ENCODE measurements around the gene TGFB1I1.
"Not testable (repeated sequence)": the region's sequence is repeated elsewhere in the genome, so short reads cannot be mapped to it uniquely, and the experiment has no call there.

Gene TGFB1I1

GRCh38 chr16:31439519-31439918, 32.4 kb upstream of the TGFB1I1 start:
- no peak for ATAC-seq
- Mint-ChIP-seq H3K27me3 (no peaks in the 10 kb centered on the region), H3K9me3 (no peaks in the 10 kb centered on the region), H3K4me3 (no peak overlapping the region), H3K27ac (no peak overlapping the region), H3K4me1 (peaks cover 27% of the 10 kb centered on the region), H3K36me3 (no peaks in the 10 kb centered on the region)

GRCh38 chr16:31440516-31441184, 31.3 kb upstream of the TGFB1I1 start:
- H3K36me3 Mint-ChIP-seq: no peaks in the 10 kb centered on the region
- no peak overlapping the region for H3K27ac Mint-ChIP-seq
- no peaks in the 10 kb centered on the region for H3K27me3 Mint-ChIP-seq
- no peak for ATAC-seq
- no peaks in the 10 kb centered on the region for H3K9me3 Mint-ChIP-seq
- no peak overlapping the region for H3K4me3 Mint-ChIP-seq
- peaks cover 27% of the 10 kb centered on the region for H3K4me1 Mint-ChIP-seq

- Mint-ChIP-seq H3K9me3 (peaks cover 3% of the 10 kb centered on the region), H3K27ac (no peak overlapping the region), H3K4me3 (peak overlapping the region; percentile 70), H3K4me1 (peaks cover 33% of the 10 kb centered on the region), H3K36me3 (no peaks in the 10 kb centered on the region), H3K27me3 (no peaks in the 10 kb centered on the region)
- ATAC-seq: no peak
Measured at GRCh38 chr16:31441956-31442355, 30.0 kb upstream of the TGFB1I1 start.

GRCh38 chr16:31445931-31446330, 26.0 kb upstream of the TGFB1I1 start:
- not testable (repeated sequence) for H3K4me3 Mint-ChIP-seq, H3K27me3 Mint-ChIP-seq, H3K9me3 Mint-ChIP-seq, H3K36me3 Mint-ChIP-seq, H3K27ac Mint-ChIP-seq, ATAC-seq
- peaks cover 21% of the 10 kb centered on the region for H3K4me1 Mint-ChIP-seq

GRCh38 chr16:31451201-31451600, 20.8 kb upstream of the TGFB1I1 start:
- H3K4me1 Mint-ChIP-seq: peaks cover 30% of the 10 kb centered on the region
- peaks cover 5% of the 10 kb centered on the region for H3K36me3 Mint-ChIP-seq
- no peak overlapping the region for H3K27ac Mint-ChIP-seq
- no peak for ATAC-seq
- H3K4me3 Mint-ChIP-seq: no peak overlapping the region
- H3K27me3 Mint-ChIP-seq: no peaks in the 10 kb centered on the region
- H3K9me3 Mint-ChIP-seq: no peaks in the 10 kb centered on the region

GRCh38 chr16:31451681-31452351, 20.1 kb upstream of the TGFB1I1 start:
- Mint-ChIP-seq H3K4me1 (peaks cover 33% of the 10 kb centered on the region), H3K27me3 (no peaks in the 10 kb centered on the region), H3K27ac (no peak overlapping the region), H3K36me3 (peaks cover 5% of the 10 kb centered on the region), H3K9me3 (no peaks in the 10 kb centered on the region), H3K4me3 (no peak overlapping the region)
- peak; percentile 53 for ATAC-seq

GRCh38 chr16:31452631-31453106, 19.3 kb upstream of the TGFB1I1 start:
- H3K4me1 Mint-ChIP-seq: peaks cover 40% of the 10 kb centered on the region

GRCh38 chr16:31453255-31454204, 18.4 kb upstream of the TGFB1I1 start:
- H3K9me3 Mint-ChIP-seq: no peaks in the 10 kb centered on the region
- H3K4me1 Mint-ChIP-seq: peaks cover 47% of the 10 kb centered on the region
- no peak overlapping the region for H3K4me3 Mint-ChIP-seq
- H3K27me3 Mint-ChIP-seq: no peaks in the 10 kb centered on the region
- H3K27ac Mint-ChIP-seq: no peak overlapping the region
- ATAC-seq: no peak
- H3K36me3 Mint-ChIP-seq: peaks cover 5% of the 10 kb centered on the region

More at GRCh38 chr16:31452631-31453106, 19.3 kb upstream of the TGFB1I1 start:
- ATAC-seq: no peak
- no peak overlapping the region for H3K4me3 Mint-ChIP-seq
- H3K9me3 Mint-ChIP-seq: no peaks in the 10 kb centered on the region
- H3K27ac Mint-ChIP-seq: no peak overlapping the region
- peaks cover 5% of the 10 kb centered on the region for H3K36me3 Mint-ChIP-seq
- H3K27me3 Mint-ChIP-seq: no peaks in the 10 kb centered on the region

GRCh38 chr16:31455601-31456314, 16.2 kb upstream of the TGFB1I1 start:
- Mint-ChIP-seq H3K4me1 (peaks cover 53% of the 10 kb centered on the region), H3K36me3 (peaks cover 5% of the 10 kb centered on the region), H3K4me3 (no peak overlapping the region), H3K27me3 (no peaks in the 10 kb centered on the region), H3K9me3 (no peaks in the 10 kb centered on the region), H3K27ac (peak overlapping the region; percentile 57)
- ATAC-seq: no peak

- H3K27me3 Mint-ChIP-seq: no peaks in the 10 kb centered on the region
- peaks cover 5% of the 10 kb centered on the region for H3K36me3 Mint-ChIP-seq
- ATAC-seq: no peak
- H3K4me3 Mint-ChIP-seq: no peak overlapping the region
- H3K9me3 Mint-ChIP-seq: no peaks in the 10 kb centered on the region
- H3K4me1 Mint-ChIP-seq: peaks cover 52% of the 10 kb centered on the region
- no peak overlapping the region for H3K27ac Mint-ChIP-seq
Measured at GRCh38 chr16:31456988-31457360, 15.0 kb upstream of the TGFB1I1 start.

- Mint-ChIP-seq H3K4me1 (peaks cover 57% of the 10 kb centered on the region), H3K9me3 (no peaks in the 10 kb centered on the region), H3K36me3 (peaks cover 15% of the 10 kb centered on the region), H3K27me3 (no peaks in the 10 kb centered on the region), H3K27ac (peak overlapping the region; percentile 96), H3K4me3 (peak overlapping the region; percentile 86)
- ATAC-seq: peak; percentile 2
Measured at GRCh38 chr16:31458073-31458843, 13.7 kb upstream of the TGFB1I1 start.

GRCh38 chr16:31458844-31459686, 12.9 kb upstream of the TGFB1I1 start, which contains the start of gene ARMC5:
ARMC5 (plus strand) TSS chr16:31459501; CDS start chr16:31459525, 24 bp downstream.
- Mint-ChIP-seq H3K9me3 (no peaks in the 10 kb centered on the region), H3K27me3 (no peaks in the 10 kb centered on the region), H3K36me3 (peaks cover 23% of the 10 kb centered on the region), H3K27ac (peak within 1 kb of the TSS; percentile 96), H3K4me3 (peak within 1 kb of the TSS; percentile 86), H3K4me1 (peaks cover 52% of the 10 kb centered on the region)
- ATAC-seq: peak; percentile 90

Measured in stimulated activated memory B cell treated with anti-CD40 and anti-IgM and Interleukin-4, amounts not matched to agents 10 μg/mL and 1 μg/mL and 100 μg/mL, for 72 hours (primary cell).